Loucy (cell line): Measurements from ENCODE around the gene TEAD1.

Experiments
- H2AFZ ChIP-seq: fragments of 200-600 bp; sonication (generic); 2 replicates; pipeline ENCODE4 v1.6.0; 2016; ENCODE audit warnings: antibody characterized with exemption, mild to moderate bottlenecking, low read length, moderate library complexity
- H3F3A ChIP-seq: fragments of 200-600 bp; 2 replicates; pipeline ENCODE4 v1.6.0; 2016; ENCODE audit warnings: antibody characterized with exemption, low read depth, mild to moderate bottlenecking
- H3K27me3 ChIP-seq: fragments of 200-600 bp; sonication (generic); 2 replicates; pipeline ENCODE4 v1.6.1; 2014; ENCODE audit warnings: low read length, mild to moderate bottlenecking; ENCODE audit not compliant: insufficient read depth, poor library complexity, severe bottlenecking
- H3K36me3 ChIP-seq: fragments of 200-600 bp; sonication (generic); 2 replicates; pipeline ENCODE4 v1.6.1; 2016; ENCODE audit warnings: low read length; ENCODE audit not compliant: insufficient read depth
- H3K4me1 ChIP-seq: fragments of 200-600 bp; sonication (generic); 2 replicates; pipeline ENCODE4 v1.5.1; 2014; ENCODE audit warnings: low read length, mild to moderate bottlenecking; ENCODE audit not compliant: insufficient read depth, poor library complexity, severe bottlenecking
- H3K4me2 ChIP-seq: fragments of 200-600 bp; sonication (generic); 2 replicates; pipeline ENCODE4 v1.6.0; 2014; ENCODE audit warnings: antibody characterized with exemption, low read length, low read depth, mild to moderate bottlenecking; ENCODE audit not compliant: poor library complexity, severe bottlenecking
- H3K4me3 ChIP-seq: fragments of 200-600 bp; sonication (generic); 2 replicates; pipeline ENCODE4 v1.5.1; 2014; ENCODE audit warnings: low read length, mild to moderate bottlenecking, mixed read lengths; ENCODE audit not compliant: poor library complexity, severe bottlenecking
- H3K79me2 ChIP-seq: fragments of 200-600 bp; sonication (generic); 2 replicates; pipeline ENCODE4 v1.6.1; 2014; ENCODE audit warnings: low read length; ENCODE audit not compliant: insufficient read depth
- H3K9ac ChIP-seq: fragments of 200-600 bp; sonication (generic); 2 replicates; pipeline ENCODE4 v1.6.0; 2014; ENCODE audit warnings: mild to moderate bottlenecking, low read depth, low read length, moderate library complexity; ENCODE audit not compliant: poor library complexity, severe bottlenecking
- H3K9me2 ChIP-seq: fragments of 200-600 bp; sonication (generic); replicated peaks from 2 replicates; pipeline ENCODE4 v1.6.1; 2016; ENCODE audit warnings: low read depth, low read length, mixed read lengths
- H3K9me3 ChIP-seq: fragments of 200-600 bp; sonication (generic); 2 replicates; pipeline ENCODE4 v1.6.1; 2014; ENCODE audit warnings: mild to moderate bottlenecking, antibody characterized with exemption, low read length, low read depth; ENCODE audit not compliant: insufficient read depth
- H4K20me1 ChIP-seq: fragments of 200-600 bp; sonication (generic); 2 replicates; pipeline ENCODE4 v1.6.0; 2014; ENCODE audit warnings: antibody characterized with exemption, low read length, mild to moderate bottlenecking; ENCODE audit not compliant: insufficient read depth, poor library complexity, severe bottlenecking
- EZH2phosphoT487 ChIP-seq: fragments of 200-600 bp; IDR thresholded peaks from 2 replicates; pipeline ENCODE4 v1.6.1; 2018; ENCODE audit warnings: antibody characterized with exemption, mild to moderate bottlenecking, moderate library complexity, borderline replicate concordance
- TF ChIP-seq, protein P1 (sequence below): fragments of 200-600 bp; sonication (generic); conservative IDR thresholded peaks from 2 replicates; pipeline ENCODE4 v1.5.1; 2014; ENCODE audit warnings: mild to moderate bottlenecking, antibody characterized with exemption, low read length

Gene TEAD1

DNA sequence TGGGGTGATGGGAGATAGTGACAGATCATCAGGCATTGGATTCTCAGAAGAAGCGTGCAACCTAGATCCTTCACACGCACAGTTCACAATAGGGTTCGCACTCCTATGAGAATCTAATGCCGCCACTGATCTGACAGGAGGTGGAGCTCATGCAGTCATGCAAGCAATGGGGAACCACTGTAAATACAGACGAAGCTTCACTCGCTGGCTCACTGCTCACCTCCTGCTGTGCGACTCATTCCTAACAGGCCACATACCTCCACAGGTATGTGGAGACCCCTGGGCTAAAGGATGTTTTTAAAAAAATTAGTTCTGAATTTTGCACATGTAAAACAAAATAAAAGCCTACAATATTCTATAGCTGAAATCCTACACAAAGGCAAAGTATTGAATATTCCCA is 20.5 kb upstream of the TEAD1 start:
- Histone ChIP-seq H3K36me3 (no peaks in the 10 kb centered on the region), H3K79me2 (no peaks in the 10 kb centered on the region), H4K20me1 (no peaks in the 10 kb centered on the region), H3K4me2 (no peak overlapping the region), H3K27me3 (no peaks in the 10 kb centered on the region), H3K4me3 (no peak overlapping the region), H3K4me1 (no peaks in the 10 kb centered on the region), H3F3A (no peaks in the 10 kb centered on the region), H3K9me3 (peaks cover 3% of the 10 kb centered on the region; the same call in 1 of the 2 replicates), H3K9me2 (no peaks in the 10 kb centered on the region), H2AFZ (no peak overlapping the region), H3K9ac (no peak overlapping the region)
- TF ChIP-seq, protein P1, sequence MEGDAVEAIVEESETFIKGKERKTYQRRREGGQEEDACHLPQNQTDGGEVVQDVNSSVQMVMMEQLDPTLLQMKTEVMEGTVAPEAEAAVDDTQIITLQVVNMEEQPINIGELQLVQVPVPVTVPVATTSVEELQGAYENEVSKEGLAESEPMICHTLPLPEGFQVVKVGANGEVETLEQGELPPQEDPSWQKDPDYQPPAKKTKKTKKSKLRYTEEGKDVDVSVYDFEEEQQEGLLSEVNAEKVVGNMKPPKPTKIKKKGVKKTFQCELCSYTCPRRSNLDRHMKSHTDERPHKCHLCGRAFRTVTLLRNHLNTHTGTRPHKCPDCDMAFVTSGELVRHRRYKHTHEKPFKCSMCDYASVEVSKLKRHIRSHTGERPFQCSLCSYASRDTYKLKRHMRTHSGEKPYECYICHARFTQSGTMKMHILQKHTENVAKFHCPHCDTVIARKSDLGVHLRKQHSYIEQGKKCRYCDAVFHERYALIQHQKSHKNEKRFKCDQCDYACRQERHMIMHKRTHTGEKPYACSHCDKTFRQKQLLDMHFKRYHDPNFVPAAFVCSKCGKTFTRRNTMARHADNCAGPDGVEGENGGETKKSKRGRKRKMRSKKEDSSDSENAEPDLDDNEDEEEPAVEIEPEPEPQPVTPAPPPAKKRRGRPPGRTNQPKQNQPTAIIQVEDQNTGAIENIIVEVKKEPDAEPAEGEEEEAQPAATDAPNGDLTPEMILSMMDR: no peak
- no peak for TF ChIP-seq EZH2phosphoT487

DNA sequence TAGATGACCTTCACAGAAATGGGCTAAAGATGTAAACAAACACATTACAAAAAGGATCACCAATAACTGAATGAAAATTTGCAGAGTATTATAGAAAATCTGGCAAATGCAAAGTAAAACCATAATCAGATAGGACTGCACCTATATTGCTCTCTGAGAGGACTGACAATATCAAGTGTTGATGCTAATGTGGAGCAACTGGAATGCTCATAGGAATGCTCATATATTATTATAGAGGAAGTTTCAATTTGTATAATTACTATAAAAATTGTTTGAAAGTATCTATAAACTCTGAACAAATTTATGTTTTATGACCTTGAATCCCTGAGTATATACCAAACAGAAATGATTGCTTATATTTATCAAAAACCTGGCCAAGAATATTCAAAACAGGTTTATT is 18.4 kb upstream of the TEAD1 start:
- Histone ChIP-seq H3K4me1 (no peaks in the 10 kb centered on the region), H3K36me3 (no peaks in the 10 kb centered on the region)

DNA sequence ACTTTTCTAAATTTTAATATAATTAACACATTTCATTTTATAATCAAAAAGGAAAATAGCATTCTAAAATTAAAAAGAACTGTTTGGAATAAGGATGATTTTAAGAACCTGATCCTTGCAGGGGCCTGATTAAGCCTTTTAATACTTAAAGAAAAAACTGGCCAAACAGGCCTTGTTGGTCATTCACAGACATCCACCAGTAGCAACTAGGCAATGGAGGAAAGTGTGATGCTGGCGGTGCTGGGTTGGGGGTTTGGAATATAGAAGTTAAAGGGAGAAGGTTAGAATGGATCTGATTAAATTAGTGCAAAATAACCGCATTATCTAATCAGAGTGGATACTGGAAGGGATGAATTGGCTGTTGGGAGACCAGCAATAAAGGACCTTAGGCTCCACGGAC is 16.9 kb upstream of the TEAD1 start:
- no peak overlapping the region for H3K4me2 ChIP-seq

More for the DNA sequence above, 18.4 kb upstream of the TEAD1 start:
- TF ChIP-seq EZH2phosphoT487: no peak
- TF ChIP-seq, protein P1: no peak
- Histone ChIP-seq H3K4me3 (no peak overlapping the region), H3K9me3 (peaks cover 3% of the 10 kb centered on the region; the same call in 1 of the 2 replicates), H3K79me2 (no peaks in the 10 kb centered on the region), H3F3A (no peaks in the 10 kb centered on the region), H4K20me1 (no peaks in the 10 kb centered on the region), H3K9me2 (no peaks in the 10 kb centered on the region), H3K4me2 (no peak overlapping the region), H2AFZ (no peak overlapping the region), H3K9ac (no peak overlapping the region), H3K27me3 (no peaks in the 10 kb centered on the region)

More for the DNA sequence above, 16.9 kb upstream of the TEAD1 start:
- no peak for TF ChIP-seq EZH2phosphoT487
- TF ChIP-seq, protein P1: no peak
- Histone ChIP-seq H3K36me3 (no peaks in the 10 kb centered on the region), H4K20me1 (no peaks in the 10 kb centered on the region), H3K9ac (no peak overlapping the region), H3K79me2 (no peaks in the 10 kb centered on the region), H3K4me1 (no peaks in the 10 kb centered on the region), H3K27me3 (no peaks in the 10 kb centered on the region), H2AFZ (no peak overlapping the region), H3K9me3 (peaks cover 3% of the 10 kb centered on the region; the same call in 1 of the 2 replicates), H3F3A (no peaks in the 10 kb centered on the region), H3K4me3 (no peak overlapping the region), H3K9me2 (no peaks in the 10 kb centered on the region)
